ENCODE measurements around the gene PLXNA4.

- TF ChIP-seq CTCF (IDR thresholded peaks at IDR 0.05; ENCODE audit: low read depth, low read length) (no peak), EZH2phosphoT487 (IDR thresholded peaks at IDR 0.05; ENCODE audit: low read depth) (no peak)
These were observed 359.3 kb downstream of the PLXNA4 start for GRCh38 chr7:132216847-132217525.
